K562 (cell line): ENCODE measurements around the gene RPLP2. TPM values are rescaled to one million over a fixed set of nuclear protein-coding genes. Genes with fewer than 3 reads are reported as not detected.

ENCODE experiments used
- CLOCK ChIP-seq: fragments of 250-450 bp; sonication (Bioruptor Pico); IDR thresholded peaks from 2 replicates; pipeline ENCODE4 v1.4.0; 2020; ENCODE audit warnings: mild to moderate bottlenecking, moderate library complexity, borderline replicate concordance
- DDX20 ChIP-seq: fragments of 450-650 bp; IDR thresholded peaks from 2 replicates; pipeline ENCODE4 v1.6.1; 2016; ENCODE audit warnings: missing genetic modification characterization, low read depth, mild to moderate bottlenecking, missing compliant biosample characterization, moderate library complexity
- E2F4 ChIP-seq: sonication (generic); formaldehyde crosslinking; IDR thresholded peaks from 2 replicates; pipeline ENCODE4 v1.8.0; 2022; ENCODE audit warnings: mild to moderate bottlenecking, low read depth, missing genetic modification reagents
- FIP1L1 ChIP-seq: fragments of 200-400 bp; formaldehyde crosslinking; IDR thresholded peaks from 2 replicates; pipeline ENCODE4 v1.6.1; 2018; ENCODE audit warnings: mild to moderate bottlenecking, low read depth, low read length; ENCODE audit not compliant: poor library complexity, severe bottlenecking
- FOSL1 ChIP-seq: fragments of 200-800 bp; sonication (Bioruptor generic); conservative IDR thresholded peaks from 2 replicates; pipeline ENCODE4 v1.6.1; 2016; ENCODE audit warnings: missing genetic modification characterization, missing compliant biosample characterization
- MECOM ChIP-seq: fragments of 250-450 bp; sonication (Bioruptor Pico); IDR thresholded peaks from 2 replicates; pipeline ENCODE4 v1.8.0; 2022; ENCODE audit warnings: inconsistent platforms
- RB1 ChIP-seq: fragments of 450-650 bp; IDR thresholded peaks from 2 replicates; pipeline ENCODE4 v1.6.1; 2017; ENCODE audit warnings: low read depth, mild to moderate bottlenecking
- RBBP5 ChIP-seq: fragments of 200-600 bp; sonication (generic); IDR thresholded peaks from 2 replicates; pipeline ENCODE4 v1.6.1; 2012; ENCODE audit warnings: borderline replicate concordance, mild to moderate bottlenecking, low read length, control low read depth, inconsistent platforms; ENCODE audit not compliant: insufficient read depth, poor library complexity, severe bottlenecking
- SAFB2 ChIP-seq: fragments of 200-400 bp; formaldehyde crosslinking; IDR thresholded peaks from 2 replicates; pipeline ENCODE4 v1.6.1; 2018; ENCODE audit warnings: borderline replicate concordance, low read length, low read depth, moderate library complexity; ENCODE audit not compliant: severe bottlenecking
- TFAP4 ChIP-seq: sonication (generic); formaldehyde crosslinking; IDR thresholded peaks from 2 replicates; pipeline ENCODE4 v1.8.0; 2022; ENCODE audit warnings: missing genetic modification reagents, mild to moderate bottlenecking, moderate library complexity, borderline replicate concordance
- UBTF ChIP-seq, 2 experiments: IDR thresholded peaks; 2 replicates each; pipeline ENCODE4 v1.6.1; 2012; ENCODE audit warnings: improper control_type of control experiment in 2 of 2, low read depth in 2 of 2, low read length in 2 of 2, borderline replicate concordance in 1 of 2
- ZBED1 ChIP-seq: IDR thresholded peaks from 2 replicates; pipeline ENCODE4 v1.6.1; 2014
- ZBTB1 ChIP-seq: sonication (generic); formaldehyde crosslinking; IDR thresholded peaks from 2 replicates; pipeline ENCODE4 v1.8.1; 2023; ENCODE audit warnings: missing genetic modification reagents, low read depth, mild to moderate bottlenecking, borderline replicate concordance
- ZFP1 ChIP-seq: fragments of 450-650 bp; formaldehyde crosslinking; IDR thresholded peaks from 2 replicates; pipeline ENCODE4 v1.4.0; 2020; ENCODE audit warnings: mild to moderate bottlenecking, mixed read lengths
- ZNF695 ChIP-seq: fragments of 450-650 bp; formaldehyde crosslinking; IDR thresholded peaks from 2 replicates; pipeline ENCODE4 v1.4.0; 2020; ENCODE audit warnings: mild to moderate bottlenecking, moderate library complexity
- polyA plus RNA-seq, 8 experiments: library from polyadenylated mRNA; depleted of rRNA in 4 of 8; stranded (reverse) in 5 of 8; unstranded in 3 of 8; fragments of >200 nt; fragmentation: Nextera tagmentation in 2 of 8; fragmentation: Illumina TruSeq in 1 of 8; extraction: Ambion mirVana in 2 of 8; extraction: Trizol in 1 of 8; gene quantifications; 2 replicates each; pipeline versions ENCODE4 v1.2.1 to v1.2.3, GENCODE V29; 2011 to 2014; ENCODE audit warnings: inconsistent platforms in 1 of 8, missing spikeins in 1 of 8
- total RNA-seq, 7 experiments: library from RNA; depleted of rRNA in 6 of 7; stranded (reverse); fragments of >200 nt in 6 of 7; fragmentation: Illumina TruSeq in 2 of 7; extraction: Trizol in 2 of 7; gene quantifications; 2 replicates each; pipeline versions ENCODE4 v1.2.1 to v1.2.3, GENCODE V29; 2011 to 2021; ENCODE audit warnings: low replicate concordance in 1 of 7
- TF ChIP-seq, protein P1 (sequence below): fragments of 250-450 bp; sonication (Bioruptor Pico); IDR thresholded peaks from 2 replicates; pipeline ENCODE4 v1.4.0; 2020
- TF ChIP-seq, protein P2 (sequence below): fragments of 200-800 bp; sonication (Bioruptor generic); IDR thresholded peaks from 2 replicates; pipeline ENCODE4 v1.6.1; 2017; ENCODE audit warnings: missing genetic modification characterization, missing compliant biosample characterization

The RPLP2 gene
- total and polyA plus RNA-seq, 9 of the 15 experiments (the other 6 are each of a cell fraction or from before 2014, with no cell fraction given): 528 to 3,807 (median 1,633) TPM

GRCh38 chr11:813456-814096 lies 3.8 kb downstream of the RPLP2 start (continued):
- TF ChIP-seq UBTF (IDR thresholded peaks at IDR 0.05; ENCODE audit: borderline replicate concordance in 1 of 2, low read depth in 2 of 2, low read length in 2 of 2): no peak
- no peak for TF ChIP-seq RBBP5
- no peak for TF ChIP-seq MECOM
- no peak for TF ChIP-seq FOSL1 (tag)
- no peak for TF ChIP-seq RB1
- no peak for TF ChIP-seq E2F4 (CRISPR knock-in tag)
- TF ChIP-seq ZBED1: no peak
- TF ChIP-seq ZNF695: no peak
- no peak for TF ChIP-seq CLOCK (CRISPR knock-in tag)
- TF ChIP-seq, protein P1, sequence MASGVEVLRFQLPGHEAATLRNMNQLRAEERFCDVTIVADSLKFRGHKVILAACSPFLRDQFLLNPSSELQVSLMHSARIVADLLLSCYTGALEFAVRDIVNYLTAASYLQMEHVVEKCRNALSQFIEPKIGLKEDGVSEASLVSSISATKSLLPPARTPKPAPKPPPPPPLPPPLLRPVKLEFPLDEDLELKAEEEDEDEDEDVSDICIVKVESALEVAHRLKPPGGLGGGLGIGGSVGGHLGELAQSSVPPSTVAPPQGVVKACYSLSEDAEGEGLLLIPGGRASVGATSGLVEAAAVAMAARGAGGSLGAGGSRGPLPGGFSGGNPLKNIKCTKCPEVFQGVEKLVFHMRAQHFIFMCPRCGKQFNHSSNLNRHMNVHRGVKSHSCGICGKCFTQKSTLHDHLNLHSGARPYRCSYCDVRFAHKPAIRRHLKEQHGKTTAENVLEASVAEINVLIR (CRISPR knock-in tag): no peak
- no peak for TF ChIP-seq DDX20
- no peak for TF ChIP-seq FIP1L1
- no peak for TF ChIP-seq ZBTB1 (CRISPR knock-in tag)
- TF ChIP-seq TFAP4: 0 out of 2 replicates have a peak, but pooled peaks have one; percentile 44
- TF ChIP-seq, protein P2, sequence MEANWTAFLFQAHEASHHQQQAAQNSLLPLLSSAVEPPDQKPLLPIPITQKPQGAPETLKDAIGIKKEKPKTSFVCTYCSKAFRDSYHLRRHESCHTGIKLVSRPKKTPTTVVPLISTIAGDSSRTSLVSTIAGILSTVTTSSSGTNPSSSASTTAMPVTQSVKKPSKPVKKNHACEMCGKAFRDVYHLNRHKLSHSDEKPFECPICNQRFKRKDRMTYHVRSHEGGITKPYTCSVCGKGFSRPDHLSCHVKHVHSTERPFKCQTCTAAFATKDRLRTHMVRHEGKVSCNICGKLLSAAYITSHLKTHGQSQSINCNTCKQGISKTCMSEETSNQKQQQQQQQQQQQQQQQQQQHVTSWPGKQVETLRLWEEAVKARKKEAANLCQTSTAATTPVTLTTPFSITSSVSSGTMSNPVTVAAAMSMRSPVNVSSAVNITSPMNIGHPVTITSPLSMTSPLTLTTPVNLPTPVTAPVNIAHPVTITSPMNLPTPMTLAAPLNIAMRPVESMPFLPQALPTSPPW (CRISPR knock-in tag): no peak
- TF ChIP-seq SAFB2: no peak
- TF ChIP-seq ZFP1: no peak
